GM12878 (cell line): ENCODE data around the gene TTLL11. TPM values are rescaled to one million over a fixed set of nuclear protein-coding genes. Genes with fewer than 3 reads are reported as not detected.

Experiments used
- BACH1 ChIP-seq: fragments of 450-650 bp; IDR thresholded peaks from 2 replicates; pipeline ENCODE4 v1.6.1; 2017; ENCODE audit warnings: mild to moderate bottlenecking, borderline replicate concordance
- CEBPZ ChIP-seq: fragments of 150-350 bp; IDR thresholded peaks from 2 replicates; pipeline ENCODE4 v1.6.1; 2016; ENCODE audit warnings: low read depth, low read length
- E4F1 ChIP-seq: fragments of 450-650 bp; IDR thresholded peaks from 2 replicates; pipeline ENCODE4 v1.6.1; 2018; ENCODE audit warnings: borderline replicate concordance, mild to moderate bottlenecking; ENCODE audit not compliant: partially characterized antibody
- NKRF ChIP-seq: fragments of 450-650 bp; conservative IDR thresholded peaks from 2 replicates; pipeline ENCODE4 v1.6.1; 2017; ENCODE audit warnings: mild to moderate bottlenecking, moderate library complexity
- PRDM15 ChIP-seq: fragments of 450-650 bp; formaldehyde crosslinking; IDR thresholded peaks from 2 replicates; pipeline ENCODE4 v1.4.0; 2020; ENCODE audit warnings: mild to moderate bottlenecking, moderate library complexity
- RFX5 ChIP-seq: IDR thresholded peaks from 2 replicates; pipeline ENCODE4 v1.6.1; 2011; ENCODE audit warnings: low read depth, low read length, improper control_type of control experiment
- SUPT20H ChIP-seq: IDR thresholded peaks from 2 replicates; pipeline ENCODE4 v1.6.1; 2011; ENCODE audit warnings: low read depth, mild to moderate bottlenecking, low read length, moderate library complexity, borderline replicate concordance; ENCODE audit not compliant: control insufficient read depth
- ZNF384 ChIP-seq: IDR thresholded peaks from 2 replicates; pipeline ENCODE4 v1.6.1; 2012; ENCODE audit warnings: low read depth, mild to moderate bottlenecking, low read length, improper control_type of control experiment, borderline replicate concordance
- ZNF687 ChIP-seq: fragments of 450-650 bp; IDR thresholded peaks from 2 replicates; pipeline ENCODE4 v1.6.1; 2017; ENCODE audit warnings: mild to moderate bottlenecking, moderate library complexity
- ZSCAN29 ChIP-seq: fragments of 450-650 bp; IDR thresholded peaks from 2 replicates; pipeline ENCODE4 v1.6.1; 2017; ENCODE audit warnings: mild to moderate bottlenecking, moderate library complexity
- polyA plus RNA-seq, 11 experiments: library from polyadenylated mRNA; depleted of rRNA in 4 of 11; unstranded in 6 of 11; stranded (reverse) in 5 of 11; fragments of >200 nt; fragmentation: Nextera tagmentation in 4 of 11; fragmentation: Illumina TruSeq in 1 of 11; extraction: Ambion mirVana in 4 of 11; extraction: Trizol in 1 of 11; gene quantifications; 1 replicate in 1 of 11; 2 replicates in 10 of 11; pipeline versions ENCODE4 v1.2.1 to v1.2.3, GENCODE V29; 2011 to 2016; ENCODE audit warnings: inconsistent platforms in 2 of 11, missing spikeins in 2 of 11, low read depth in 1 of 11
- total RNA-seq, 4 experiments: library from RNA; depleted of rRNA in 3 of 4; stranded (reverse); fragments of >200 nt in 3 of 4; fragmentation: Illumina TruSeq in 1 of 4; extraction: Trizol in 1 of 4; gene quantifications; 2 replicates each; pipeline versions ENCODE4 v1.2.1 to v1.2.3, GENCODE V29; 2013 to 2021

TTLL11 gene
- total and polyA plus RNA-seq, 10 of the 15 experiments (the other 5 are each of a cell fraction or from before 2014, with no cell fraction given), result 1.2 to 3.7 (median 2.9) TPM

GRCh38 chr9:122051351-122052321 lies 41.5 kb downstream of the TTLL11 start (continued):
- TF ChIP-seq CEBPZ (no peak), ZSCAN29 (no peak), RFX5 (no peak), NKRF (no peak), ZNF384 (no peak), E4F1 (no peak), ZNF687 (no peak), SUPT20H (no peak), BACH1 (no peak), PRDM15 (CRISPR knock-in tag) (no peak)
